Right lobe of liver (tissue), 6 donors: ENCODE results near the gene ARHGAP4. TPM values are rescaled to one million over a fixed set of nuclear protein-coding genes. Genes with fewer than 3 reads are reported as not detected.
A peak's percentile ranks its signal among the peaks of the same experiment; 100 is the strongest.

Experiments
- ATAC-seq, 4 donors: fragments of 200-7000 bp; cut with Tn5 transposase; one replicate each; pipeline ENCODE4 v1.9.1; 2020; ENCODE audit warnings: mild to moderate bottlenecking in 4 of 4, moderate library complexity in 4 of 4
- DNase-seq, 3 donors: peaks; one replicate each; pipeline ENCODE4 v3.0.0-alpha.2; 2020
- H3K27ac ChIP-seq, 3 donors: fragments of 200-600 bp; one replicate each; pipeline ENCODE4 v1.8.0; 2022
- H3K27me3 ChIP-seq, 2 donors: fragments of 200-600 bp; one replicate each; pipeline ENCODE4 v1.8.0; 2022
- H3K36me3 ChIP-seq, 4 donors: fragments of 200-600 bp; sonication (generic) in 1 of 4; one replicate each; pipeline versions ENCODE4 v1.5.1 to v1.8.0; 2017 to 2022; ENCODE audit warnings: control low read depth in 1 of 4
- H3K4me1 ChIP-seq, 4 donors: fragments of 200-600 bp; sonication (generic) in 1 of 4; one replicate each; pipeline versions ENCODE4 v1.5.1 to v1.8.0; 2017 to 2022; ENCODE audit warnings: control low read depth in 1 of 4
- H3K4me3 ChIP-seq, 3 donors: fragments of 200-600 bp; one replicate each; pipeline ENCODE4 v1.8.0; 2022
- H3K9me3 ChIP-seq, 4 donors: fragments of 200-600 bp; sonication (generic) in 1 of 4; one replicate each; pipeline versions ENCODE4 v1.5.1 to v1.8.0; 2017 to 2022; ENCODE audit warnings: control low read depth in 1 of 4
- CTCF ChIP-seq, 4 donors: fragments of 200-600 bp in 3 of 4; fragments of 450-650 bp in 1 of 4; IDR thresholded peaks; one replicate each; pipeline versions ENCODE4 v1.5.1 to v1.8.0; 2016 to 2022; ENCODE audit warnings: antibody characterized with exemption in 4 of 4, mild to moderate bottlenecking in 2 of 4
- POLR2A ChIP-seq: fragments of 450-650 bp; IDR thresholded peaks from one replicate; pipeline ENCODE4 v1.6.1; 2017; ENCODE audit warnings: antibody characterized with exemption, mild to moderate bottlenecking
- WGBS: methylation state at CpG from one replicate; pipeline ENCODE4 v1.1.6; 2018; ENCODE audit warnings: low coverage, low lambda C conversion rate; ENCODE audit not compliant: insufficient coverage; ENCODE audit errors: missing lambda C conversion rate; 5-methylcytosine and 5-hydroxymethylcytosine counted together
- intact Hi-C, 2 donors: fragments of 100-400 bp; cut with DNase I; formaldehyde crosslinking; loops; one replicate each; pipeline versions ENCODE4 v1.11.2 to v1.14.1; 2022
- total RNA-seq, 6 experiments: library from RNA; depleted of rRNA in 2 of 6; stranded (reverse); fragments of >200 nt in 2 of 6; fragmentation: NEBNext Ultra II Directional in 3 of 6; extraction: Animal tissue kit (Norgen Biotek cat#: 25700) in 3 of 6; gene quantifications; one replicate each; pipeline versions ENCODE4 v1.1.0 to v1.2.4, GENCODE V29; 2016 to 2023
- donor health status: DM: no; HTN: yes; CAD: no.
- donor health status: DM: no; HTN: no; CAD: no.
- donor health status: DM: no; HTN: no; CAD: no.
- donor health status: DM: no; HTN: yes; CAD: no.
- donor health status: DM: no; HTN: yes; CAD: no.

Gene ARHGAP4
- total RNA-seq, 6 experiments from 2014 or later = 5.5 to 11.9 (median 8.7) TPM

- DNase-seq = peak in 1 of 3 donors; percentile 48
- intact Hi-C loops = no loop called here
- ATAC-seq = peak; percentile 58 to 83 (median 71)
Measured at GRCh38 chrX:153875391-153876111, 50.5 kb downstream of the ARHGAP4 start.

GRCh38 chrX:153874366-153875125 is 51.5 kb downstream of the ARHGAP4 start:
- Histone ChIP-seq H3K27ac (no peak overlapping the region), H3K36me3 (no peaks in the 10 kb centered on the region), H3K27me3 (peaks cover 0 to 4% of the 10 kb centered on the region in 2 donors), H3K4me1 (no peaks in the 10 kb centered on the region), H3K9me3 (no peaks in the 10 kb centered on the region), H3K4me3 (no peak overlapping the region)
- TF ChIP-seq CTCF (IDR thresholded peaks at IDR 0.05) (no peak), POLR2A (no peak)
- ATAC-seq = no peak
- WGBS = 57% methylated on average over 9 of the region's 13 CpGs
- DNase-seq = no peak
- intact Hi-C loops = no loop called here

More at GRCh38 chrX:153875391-153876111, 50.5 kb downstream of the ARHGAP4 start:
- Histone ChIP-seq H3K36me3 (no peaks in the 10 kb centered on the region), H3K27me3 (peaks cover 0 to 4% of the 10 kb centered on the region in 2 donors), H3K4me3 (no peak overlapping the region), H3K27ac (no peak overlapping the region), H3K9me3 (no peaks in the 10 kb centered on the region), H3K4me1 (no peaks in the 10 kb centered on the region)
- TF ChIP-seq POLR2A (no peak), CTCF (IDR thresholded peaks at IDR 0.05) (no peak)
- WGBS = 10% methylated on average over 22 of the region's 42 CpGs

- no peaks in the 10 kb centered on the region for H3K4me1 ChIP-seq
- H3K27ac ChIP-seq = no peak overlapping the region
- no peaks in the 10 kb centered on the region for H3K9me3 ChIP-seq
- WGBS = 21% methylated on average over 2 of the region's 3 CpGs
- DNase-seq (no peak), ATAC-seq (no peak)
- intact Hi-C loops = no loop called here
- H3K27me3 ChIP-seq = peaks cover 0 to 4% of the 10 kb centered on the region in 2 donors
- H3K4me3 ChIP-seq = no peak overlapping the region
- no peaks in the 10 kb centered on the region for H3K36me3 ChIP-seq
- TF ChIP-seq POLR2A (no peak), CTCF (IDR thresholded peaks at IDR 0.05) (no peak)
Measured at GRCh38 chrX:153874085-153874365, 52.0 kb downstream of the ARHGAP4 start.

- Histone ChIP-seq H3K36me3 (no peaks in the 10 kb centered on the region), H3K4me1 (no peaks in the 10 kb centered on the region), H3K27me3 (peaks cover 0 to 4% of the 10 kb centered on the region in 2 donors), H3K9me3 (no peaks in the 10 kb centered on the region), H3K4me3 (no peak overlapping the region), H3K27ac (no peak overlapping the region)
- intact Hi-C loops = no loop called here
- TF ChIP-seq CTCF (IDR thresholded peaks at IDR 0.05) (no peak), POLR2A (no peak)
- 27% methylated on average over 7 of the region's 7 CpGs for WGBS
- DNase-seq (no peak), ATAC-seq (peak in 1 of 4 donors; percentile 18)
Measured at GRCh38 chrX:153873282-153874084, 52.6 kb downstream of the ARHGAP4 start.
